Fibroblast of lung (primary cell): ENCODE results near the gene PLEKHO2. TPM values are rescaled to one million over a fixed set of nuclear protein-coding genes. Genes with fewer than 3 reads are reported as not detected.

Source experiments
- DNase-seq, 2 donors: peaks; one replicate each; pipeline versions ENCODE4 v3.0.0 to v3.0.0-alpha.2; 2010; ENCODE audit warnings: low read depth in 2 of 2
- H2AFZ ChIP-seq: 2 replicates; pipeline ENCODE4 v1.5.1; 2012; ENCODE audit warnings: low read length, control low read depth, inconsistent platforms
- H3K27ac ChIP-seq: 2 replicates; pipeline ENCODE4 v1.5.1; 2011; ENCODE audit warnings: low read length, control low read depth; ENCODE audit not compliant: insufficient read depth
- H3K27me3 ChIP-seq: 2 replicates; pipeline ENCODE4 v1.5.1; 2011; ENCODE audit warnings: mild to moderate bottlenecking, low read length; ENCODE audit not compliant: control insufficient read depth, insufficient read depth
- H3K36me3 ChIP-seq: 2 replicates; pipeline ENCODE4 v1.5.1; 2011; ENCODE audit warnings: low read length; ENCODE audit not compliant: control insufficient read depth, insufficient read depth
- H3K4me1 ChIP-seq: 2 replicates; pipeline ENCODE4 v1.5.1; 2011; ENCODE audit warnings: low read length; ENCODE audit not compliant: control insufficient read depth, insufficient read depth; ENCODE audit errors: extremely low read depth
- H3K4me2 ChIP-seq: 2 replicates; pipeline ENCODE4 v1.5.1; 2011; ENCODE audit warnings: low read length, control low read depth; ENCODE audit not compliant: insufficient read depth; ENCODE audit errors: extremely low read depth
- H3K4me3 ChIP-seq, 4 experiments: fragments of 200-600 bp in 1 of 4; sonication (generic) in 1 of 4; replicated peaks in 1 of 4; 2 replicates each; pipeline ENCODE4 v1.5.1; 2011 to 2016; ENCODE audit warnings: low read length in 4 of 4, low read depth in 3 of 4, mild to moderate bottlenecking in 3 of 4, control low read depth in 2 of 4, inconsistent platforms in 1 of 4, mixed read lengths in 1 of 4; ENCODE audit not compliant: insufficient read depth in 1 of 4; ENCODE audit errors: control extremely low read depth in 1 of 4
- H3K79me2 ChIP-seq: 2 replicates; pipeline ENCODE4 v1.5.1; 2012; ENCODE audit warnings: mild to moderate bottlenecking, low read length, inconsistent platforms; ENCODE audit not compliant: control insufficient read depth, insufficient read depth
- H3K9ac ChIP-seq: 2 replicates; pipeline ENCODE4 v1.5.1; 2011; ENCODE audit warnings: mild to moderate bottlenecking, low read length, control low read depth; ENCODE audit not compliant: insufficient read depth
- H3K9me3 ChIP-seq: 2 replicates; pipeline ENCODE4 v1.5.1; 2012; ENCODE audit warnings: low read depth, low read length; ENCODE audit not compliant: control insufficient read depth, insufficient read depth
- H4K20me1 ChIP-seq: 2 replicates; pipeline ENCODE4 v1.5.1; 2011; ENCODE audit warnings: low read length; ENCODE audit not compliant: control insufficient read depth, insufficient read depth; ENCODE audit errors: extremely low read depth
- EZH2 ChIP-seq: IDR thresholded peaks from 2 replicates; pipeline ENCODE4 v1.5.1; 2012; ENCODE audit warnings: low read length, control low read depth, mild to moderate bottlenecking; ENCODE audit errors: missing control alignments
- polyA plus RNA-seq, 2 donors: library from polyadenylated mRNA; depleted of rRNA in 1 of 2; stranded (reverse) in 1 of 2; unstranded in 1 of 2; fragments of >200 nt; gene quantifications; 2 replicates each; pipeline ENCODE4 v1.2.1, GENCODE V29; 2011 to 2012; ENCODE audit warnings: missing spikeins in 1 of 2
- total RNA-seq: library from RNA; depleted of rRNA; stranded (reverse); fragments of >200 nt; gene quantifications from 2 replicates; pipeline ENCODE4 v1.2.1, GENCODE V29; 2014
- TF ChIP-seq, protein P1 (sequence below), 2 donors: IDR thresholded peaks in 1 of 2; conservative IDR thresholded peaks in 1 of 2; 1 replicate in 1 of 2; 2 replicates in 1 of 2; pipeline ENCODE4 v1.5.1; 2011 to 2012; ENCODE audit warnings: low read length in 2 of 2, control low read depth in 1 of 2, inconsistent platforms in 1 of 2, low read depth in 1 of 2, mild to moderate bottlenecking in 1 of 2

Gene PLEKHO2
- total and polyA plus RNA-seq, 2 donors (not counting 1 experiment from before 2014, with no cell fraction given) = 78.6 to 163 TPM

DNA sequence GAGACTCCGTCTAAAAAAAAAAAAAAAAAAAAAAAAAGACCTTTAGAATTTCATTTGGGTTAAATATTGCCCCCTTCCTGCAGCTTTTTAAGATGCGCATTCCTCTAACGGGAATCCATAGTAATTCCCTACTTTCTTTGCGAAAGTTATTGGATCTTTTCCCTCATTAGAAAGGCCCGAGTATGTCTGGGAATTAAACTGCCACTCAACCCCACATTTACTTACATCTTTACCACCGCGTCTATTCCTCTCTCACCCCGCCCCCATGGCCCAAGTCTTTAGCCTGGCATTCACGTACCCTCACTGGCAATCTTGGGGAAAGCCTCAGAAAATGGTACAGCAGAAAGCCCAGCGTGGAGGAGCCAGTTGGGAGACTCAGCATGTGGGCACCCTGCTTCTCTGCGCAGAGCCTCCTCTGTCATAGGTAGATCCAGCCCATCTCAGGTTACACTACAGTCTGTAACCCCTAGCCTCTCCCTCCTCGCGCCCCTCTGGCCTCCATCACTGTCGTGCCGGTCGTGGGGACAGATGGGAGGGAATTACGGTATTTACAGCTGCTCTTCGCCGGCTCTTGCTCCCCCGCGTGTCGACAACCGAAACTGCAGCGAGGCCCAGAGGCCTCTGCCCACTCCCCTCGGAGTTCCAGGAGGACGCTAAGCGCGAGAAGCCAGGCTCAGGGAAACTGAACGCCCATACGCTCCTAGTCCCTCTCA, 63.6 kb downstream of the PLEKHO2 start:
- Histone ChIP-seq H2AFZ (peak overlapping the region; percentile 92), H3K27me3 (no peaks in the 10 kb centered on the region), H3K27ac (peak overlapping the region; percentile 35), H3K79me2 (no peaks in the 10 kb centered on the region), H3K4me1 (no peaks in the 10 kb centered on the region), H3K4me3 (peak overlapping the region in 3 of 4 experiments; percentile 30 to 44 (median 41)), H3K9me3 (no peaks in the 10 kb centered on the region), H3K4me2 (peak overlapping the region; percentile 81), H3K36me3 (no peaks in the 10 kb centered on the region), H4K20me1 (no peaks in the 10 kb centered on the region), H3K9ac (no peak overlapping the region)
- TF ChIP-seq, protein P1, sequence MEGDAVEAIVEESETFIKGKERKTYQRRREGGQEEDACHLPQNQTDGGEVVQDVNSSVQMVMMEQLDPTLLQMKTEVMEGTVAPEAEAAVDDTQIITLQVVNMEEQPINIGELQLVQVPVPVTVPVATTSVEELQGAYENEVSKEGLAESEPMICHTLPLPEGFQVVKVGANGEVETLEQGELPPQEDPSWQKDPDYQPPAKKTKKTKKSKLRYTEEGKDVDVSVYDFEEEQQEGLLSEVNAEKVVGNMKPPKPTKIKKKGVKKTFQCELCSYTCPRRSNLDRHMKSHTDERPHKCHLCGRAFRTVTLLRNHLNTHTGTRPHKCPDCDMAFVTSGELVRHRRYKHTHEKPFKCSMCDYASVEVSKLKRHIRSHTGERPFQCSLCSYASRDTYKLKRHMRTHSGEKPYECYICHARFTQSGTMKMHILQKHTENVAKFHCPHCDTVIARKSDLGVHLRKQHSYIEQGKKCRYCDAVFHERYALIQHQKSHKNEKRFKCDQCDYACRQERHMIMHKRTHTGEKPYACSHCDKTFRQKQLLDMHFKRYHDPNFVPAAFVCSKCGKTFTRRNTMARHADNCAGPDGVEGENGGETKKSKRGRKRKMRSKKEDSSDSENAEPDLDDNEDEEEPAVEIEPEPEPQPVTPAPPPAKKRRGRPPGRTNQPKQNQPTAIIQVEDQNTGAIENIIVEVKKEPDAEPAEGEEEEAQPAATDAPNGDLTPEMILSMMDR (conservative IDR thresholded peaks at IDR 0.05 in 1 of 2, IDR thresholded peaks at IDR 0.05 in 1 of 2; ENCODE audit: low read depth in 1 of 2, low read length in 2 of 2) = peak; percentile 80 to 93
- no peak for TF ChIP-seq EZH2
- DNase-seq = peak; percentile 68 to 78

DNA sequence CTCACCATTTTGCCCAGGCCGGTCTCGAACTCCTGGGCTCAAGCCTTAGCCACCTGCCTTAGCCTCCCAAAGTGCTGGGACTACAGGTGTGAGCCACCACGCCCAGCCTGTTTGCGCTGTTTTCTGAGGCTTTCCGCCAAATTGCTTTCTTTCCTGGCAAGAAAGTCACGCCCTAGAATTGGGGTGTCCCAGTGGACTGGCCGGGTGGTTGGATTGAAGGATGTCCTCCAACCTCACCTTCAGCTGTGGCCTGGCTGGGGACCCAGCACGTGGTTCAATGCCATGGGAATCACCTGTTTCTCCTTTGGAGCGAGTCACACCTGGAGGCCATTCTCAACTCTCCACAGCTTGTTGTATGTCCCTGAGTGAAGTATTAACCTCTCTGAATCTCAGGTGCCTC, 64.2 kb downstream of the PLEKHO2 start:
- Histone ChIP-seq H3K4me3 (no peak overlapping the region), H4K20me1 (no peaks in the 10 kb centered on the region), H3K79me2 (no peaks in the 10 kb centered on the region), H3K27ac (no peak overlapping the region), H3K4me2 (no peak overlapping the region), H2AFZ (no peak overlapping the region), H3K9ac (no peak overlapping the region), H3K9me3 (no peaks in the 10 kb centered on the region), H3K36me3 (no peaks in the 10 kb centered on the region), H3K4me1 (no peaks in the 10 kb centered on the region), H3K27me3 (no peaks in the 10 kb centered on the region)
- TF ChIP-seq EZH2 = no peak
- TF ChIP-seq, protein P1 (conservative IDR thresholded peaks at IDR 0.05 in 1 of 2, IDR thresholded peaks at IDR 0.05 in 1 of 2; ENCODE audit: low read depth in 1 of 2, low read length in 2 of 2) = no peak
- DNase-seq = no peak

DNA sequence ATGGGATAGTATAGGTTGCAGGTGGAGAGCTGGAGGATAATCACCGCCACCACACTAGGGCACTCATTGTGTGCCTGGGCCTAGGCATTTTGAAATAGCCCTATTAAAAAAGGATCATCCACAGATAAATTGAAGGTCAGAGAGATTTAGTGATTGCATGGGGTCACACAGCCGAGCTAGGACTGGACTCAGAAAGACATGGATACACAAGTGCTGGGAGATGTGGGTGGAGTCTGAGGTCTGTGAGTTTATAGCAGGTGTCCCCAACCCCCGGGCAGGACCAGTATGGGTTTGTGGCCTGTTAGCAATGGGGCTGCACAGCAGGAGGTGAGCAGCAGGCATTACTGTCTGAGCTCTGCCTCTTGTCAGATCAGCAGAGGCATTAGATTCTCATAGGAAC, 64.7 kb downstream of the PLEKHO2 start:
- H3K4me3 ChIP-seq = no peak overlapping the region
- H3K9ac ChIP-seq = no peak overlapping the region
- no peaks in the 10 kb centered on the region for H3K36me3 ChIP-seq
- no peaks in the 10 kb centered on the region for H3K9me3 ChIP-seq
- no peak overlapping the region for H2AFZ ChIP-seq
- no peaks in the 10 kb centered on the region for H3K4me1 ChIP-seq
- no peaks in the 10 kb centered on the region for H3K27me3 ChIP-seq
- H3K27ac ChIP-seq = no peak overlapping the region
- H3K79me2 ChIP-seq = no peaks in the 10 kb centered on the region
- TF ChIP-seq, protein P1 (conservative IDR thresholded peaks at IDR 0.05 in 1 of 2, IDR thresholded peaks at IDR 0.05 in 1 of 2; ENCODE audit: low read depth in 1 of 2, low read length in 2 of 2) = no peak
- no peak for TF ChIP-seq EZH2
- DNase-seq = no peak
- no peaks in the 10 kb centered on the region for H4K20me1 ChIP-seq
- no peak overlapping the region for H3K4me2 ChIP-seq
